Inferior parietal cortex (tissue), 1 donor: ENCODE data around the gene POC1B.

Source experiments
- DNase-seq: peaks from one replicate; pipeline ENCODE4 v3.0.0-alpha.2; 2016; ENCODE audit errors: extremely low spot score

The POC1B gene

DNA sequence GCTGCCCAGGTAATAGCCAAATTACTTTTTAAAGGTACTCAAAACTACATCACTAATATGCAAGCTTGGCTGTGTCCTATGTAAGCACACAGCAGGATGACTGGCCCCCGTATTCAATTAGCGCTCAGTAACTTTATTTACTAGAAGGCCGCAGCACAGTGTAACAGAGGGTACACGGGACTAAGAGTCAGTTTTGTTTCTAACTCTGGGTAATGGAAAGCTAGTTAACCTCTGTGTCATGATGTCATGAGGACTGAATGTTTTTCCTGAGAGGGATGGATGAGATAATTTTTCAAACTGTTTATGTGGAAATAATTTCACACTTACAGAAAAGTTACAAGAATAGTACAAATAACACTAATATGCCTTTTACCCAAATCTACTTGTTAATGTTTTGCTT, 28.4 kb downstream of the POC1B start:
- no peak for DNase-seq

DNA sequence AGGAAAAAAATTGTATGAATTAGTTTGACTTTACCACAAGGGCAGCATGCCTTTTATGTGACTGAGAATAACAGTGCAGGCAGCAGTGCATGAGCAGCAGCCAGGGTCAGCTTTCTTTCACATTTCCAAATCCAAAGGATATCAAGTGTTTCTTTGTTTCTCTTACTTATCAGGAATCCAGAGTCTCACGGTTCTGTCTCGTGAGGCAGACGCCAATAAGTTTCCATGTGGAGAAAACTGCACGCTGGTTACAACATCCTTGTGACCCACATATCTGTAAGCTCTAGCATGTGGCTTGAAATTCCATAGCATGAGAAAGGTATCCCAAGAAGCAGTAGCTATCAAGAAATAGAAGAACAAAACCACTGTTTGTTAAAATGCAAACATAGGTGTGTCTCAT, 28.8 kb downstream of the POC1B start:
- DNase-seq = no peak

DNA sequence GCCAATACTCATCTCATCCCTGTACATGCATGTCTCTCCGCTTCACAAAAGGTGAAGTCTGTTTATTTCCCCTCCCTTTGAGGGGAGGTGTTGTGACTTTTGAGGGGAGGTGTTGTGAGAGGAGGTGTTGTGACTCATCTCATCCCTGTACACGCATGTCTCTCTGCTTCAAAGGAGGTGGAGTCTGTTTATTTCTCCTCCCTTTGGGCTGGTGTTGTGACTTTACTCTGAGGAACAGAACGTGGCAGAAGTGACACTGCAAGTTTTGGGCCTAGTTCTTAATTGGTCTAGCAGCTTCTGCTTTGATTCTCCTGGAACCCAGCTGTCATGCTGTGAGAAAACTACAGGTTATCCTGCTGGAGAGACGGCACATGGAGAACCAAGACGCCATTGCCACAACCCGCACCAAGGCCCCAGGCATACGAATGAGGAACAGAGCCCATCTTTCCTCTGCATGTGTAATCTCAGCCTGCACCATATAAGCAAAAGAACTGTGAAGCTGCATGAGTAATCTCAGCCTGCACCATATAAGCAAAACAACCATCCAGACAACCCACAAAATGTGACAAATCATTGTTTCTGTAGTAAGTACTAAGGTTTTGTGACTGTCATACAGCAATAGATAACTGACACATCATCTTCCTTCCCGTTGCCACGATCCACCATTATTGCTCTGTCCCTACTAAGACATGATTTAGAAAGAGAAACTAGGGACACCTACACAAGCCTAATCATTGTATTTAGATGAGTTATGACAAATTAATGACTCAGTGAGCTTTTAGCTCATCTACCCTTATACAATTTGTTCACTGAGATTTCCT, 31.2 kb downstream of the POC1B start:
- DNase-seq = no peak

DNA sequence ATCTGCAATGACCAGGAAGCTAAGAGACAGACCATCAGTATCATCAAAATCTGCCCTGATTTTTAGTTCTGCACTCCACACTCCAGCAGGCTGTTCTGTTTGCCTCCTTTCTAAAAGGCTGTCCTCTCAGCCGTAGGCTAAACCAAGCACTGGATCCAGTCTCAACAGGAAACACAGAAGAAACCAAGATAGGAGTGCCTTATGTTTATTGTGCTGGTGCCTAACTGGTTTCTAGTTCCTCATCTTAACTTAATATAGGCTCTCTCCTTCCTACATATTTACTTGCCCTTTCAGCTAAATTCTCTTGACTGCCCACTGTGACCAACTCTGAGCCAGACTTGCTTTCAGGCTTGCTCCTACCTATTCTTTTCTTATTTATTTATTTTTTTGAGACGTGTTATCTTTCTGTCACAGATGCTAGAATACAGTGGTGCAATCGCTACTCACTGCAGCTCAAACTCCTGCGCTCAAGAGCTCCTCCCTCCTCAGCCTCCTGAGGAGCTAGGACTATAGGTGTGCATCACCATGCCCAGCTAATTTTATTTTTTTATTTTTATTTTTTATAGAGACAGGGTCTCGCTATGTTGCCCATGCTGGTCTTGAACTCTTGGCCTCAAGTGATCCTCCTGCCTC, 32.1 kb downstream of the POC1B start:
- no peak for DNase-seq

DNA sequence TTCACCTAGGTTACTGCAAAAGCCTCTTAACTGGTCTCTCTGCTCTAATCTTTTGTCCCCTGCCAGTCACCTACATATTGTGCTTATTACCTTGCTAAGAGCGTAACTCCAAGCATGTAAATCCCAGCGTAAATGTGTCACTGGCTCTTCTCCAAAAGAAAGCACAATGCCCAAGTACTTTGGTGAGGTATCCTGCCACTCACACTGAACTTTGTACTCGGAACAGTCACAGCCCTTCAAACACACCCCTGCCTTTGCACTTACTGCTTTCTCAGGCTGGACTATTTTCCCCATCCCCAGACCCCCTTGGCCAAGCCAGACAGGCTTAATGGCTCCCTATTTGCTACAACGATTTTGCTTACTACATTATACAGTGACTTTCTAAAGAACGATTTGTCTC, 33.0 kb downstream of the POC1B start:
- no peak for DNase-seq

DNA sequence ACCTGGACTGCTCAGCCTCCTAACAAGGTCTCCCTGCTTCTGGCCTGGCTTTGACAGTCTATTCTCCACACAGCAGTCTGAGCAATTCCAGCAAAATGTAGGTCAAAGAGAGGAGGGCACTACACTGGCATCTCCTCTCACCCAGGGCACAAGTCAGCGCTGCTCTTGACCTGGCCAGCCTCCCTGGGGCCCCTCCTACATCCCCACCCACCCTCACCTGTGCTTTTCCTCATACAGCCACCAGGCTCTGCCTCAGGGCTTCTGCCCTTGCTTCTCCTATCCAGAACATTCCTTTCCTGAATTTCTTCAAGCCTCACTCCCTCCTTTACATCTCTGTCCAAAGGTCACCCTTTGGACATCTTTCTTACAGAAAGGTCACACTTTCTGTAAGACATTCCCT, 34.9 kb downstream of the POC1B start:
- DNase-seq = no peak

DNA sequence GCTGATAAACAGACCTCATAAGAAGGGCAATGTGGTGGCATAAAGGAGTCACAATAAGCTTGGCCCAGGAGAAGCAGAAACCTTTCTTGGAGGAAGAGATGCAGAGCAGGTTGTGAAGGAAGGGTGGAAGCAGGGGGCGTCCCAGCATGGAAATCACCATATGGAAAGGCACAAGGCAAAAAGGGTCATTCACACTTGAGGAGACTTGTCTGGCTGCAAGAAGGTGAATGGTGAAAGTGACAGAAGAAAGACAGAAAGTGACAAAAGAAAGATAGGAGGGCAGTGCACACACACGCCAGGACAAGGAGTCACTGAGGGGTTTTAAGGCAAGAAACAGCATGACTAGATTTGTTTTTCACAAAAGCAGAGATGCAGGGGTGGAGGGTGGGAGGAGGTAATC, 39.6 kb downstream of the POC1B start:
- no peak for DNase-seq

DNA sequence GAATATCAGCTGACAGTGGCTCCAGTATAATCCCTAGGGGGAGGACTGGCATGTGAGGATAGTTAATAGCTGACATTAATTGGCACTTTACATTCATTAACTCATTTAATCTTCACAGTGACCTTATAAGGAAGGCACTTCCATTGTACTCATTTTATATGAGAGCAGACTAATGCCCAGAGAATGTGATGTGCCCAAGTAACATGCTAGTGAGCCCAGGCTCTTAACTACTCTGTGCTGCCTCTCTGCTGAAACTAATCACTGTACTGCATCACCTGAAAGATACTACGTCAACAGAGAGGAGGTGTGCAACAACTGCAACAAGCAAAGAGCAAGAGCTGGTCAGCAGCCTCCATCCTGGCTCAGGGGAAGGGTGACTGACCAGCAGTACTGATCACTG, 41.4 kb downstream of the POC1B start:
- no peak for DNase-seq

DNA sequence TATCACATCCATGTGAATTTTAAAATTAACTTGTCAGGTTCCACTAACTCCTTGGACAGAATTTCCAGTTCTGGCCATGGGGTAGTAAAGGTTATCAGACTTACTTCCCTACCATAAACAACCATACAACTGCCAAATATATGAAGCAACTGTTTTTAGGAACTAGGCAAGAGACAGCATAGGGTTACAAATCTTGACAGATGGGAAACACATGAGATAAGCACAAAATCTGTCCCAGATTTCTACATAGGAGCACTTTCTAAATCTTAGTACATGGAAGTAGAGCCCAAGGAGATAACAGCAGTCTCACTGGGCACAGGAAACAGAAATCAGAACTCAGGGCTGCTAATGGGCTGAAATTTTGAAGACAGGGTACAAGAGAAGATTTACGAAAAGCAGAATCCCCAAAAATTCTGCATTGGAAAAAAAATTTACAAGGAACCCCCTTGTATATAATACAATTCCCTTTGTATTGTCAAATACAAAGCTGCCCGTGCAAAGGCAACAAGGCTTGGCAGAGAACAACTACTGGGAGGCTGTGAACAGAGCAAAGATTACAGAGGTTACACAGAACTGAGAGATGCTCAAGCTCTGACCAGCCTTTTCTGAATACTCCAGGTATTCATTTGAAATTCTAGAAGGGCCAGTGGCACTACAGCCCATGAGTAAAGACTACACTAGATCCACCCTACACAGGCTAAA, 44.5 kb downstream of the POC1B start:
- DNase-seq = peak; percentile 71

DNA sequence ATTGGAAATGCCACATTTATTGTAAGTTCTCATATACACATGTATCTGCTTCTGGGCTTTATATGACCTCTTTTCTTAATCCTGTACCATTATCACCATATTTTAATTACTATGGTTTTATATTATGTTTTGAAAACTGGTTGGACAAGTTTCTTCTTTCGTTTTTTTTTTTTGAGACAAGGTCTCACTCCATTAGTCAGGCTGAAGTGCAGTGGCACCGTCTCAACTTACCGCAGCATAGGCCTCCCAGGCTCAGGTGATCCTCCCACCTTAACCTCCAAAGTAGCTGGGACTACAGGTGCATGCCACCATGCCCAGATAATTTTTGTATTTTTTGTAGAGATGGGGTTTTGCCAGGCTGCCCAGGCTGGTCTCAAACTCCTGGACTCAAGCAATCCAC, 45.9 kb downstream of the POC1B start:
- no peak for DNase-seq

DNA sequence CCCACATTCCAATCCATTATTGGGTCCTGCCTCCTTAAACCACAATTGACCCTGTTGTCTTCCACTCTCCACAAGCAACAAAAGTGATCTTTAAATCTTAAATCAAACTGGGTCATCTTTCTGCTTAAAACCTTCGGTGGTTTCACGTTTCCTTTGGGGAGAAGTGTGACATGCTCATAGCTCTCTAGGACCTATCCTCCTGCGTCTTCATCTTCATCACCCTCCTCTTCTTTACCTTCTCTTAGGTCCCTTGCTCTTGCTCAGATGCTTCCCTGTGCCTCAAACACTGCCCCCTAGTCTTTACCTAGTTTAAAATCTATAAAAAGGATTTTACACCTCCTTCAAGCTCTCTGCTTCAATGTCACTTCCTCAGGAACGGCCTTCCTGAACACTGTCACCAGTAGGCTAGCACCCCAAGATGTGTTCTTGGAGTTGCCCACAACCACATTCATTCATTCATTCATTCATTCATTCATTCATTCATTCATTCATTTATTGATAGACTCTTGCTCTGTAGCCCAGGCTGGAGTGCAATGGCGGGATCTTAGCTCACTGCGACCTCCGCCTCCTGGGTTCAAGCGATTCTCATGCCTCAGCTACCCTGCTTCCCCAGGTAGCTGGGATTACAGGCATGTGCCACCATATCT, 48.1 kb downstream of the POC1B start:
- no peak for DNase-seq

DNA sequence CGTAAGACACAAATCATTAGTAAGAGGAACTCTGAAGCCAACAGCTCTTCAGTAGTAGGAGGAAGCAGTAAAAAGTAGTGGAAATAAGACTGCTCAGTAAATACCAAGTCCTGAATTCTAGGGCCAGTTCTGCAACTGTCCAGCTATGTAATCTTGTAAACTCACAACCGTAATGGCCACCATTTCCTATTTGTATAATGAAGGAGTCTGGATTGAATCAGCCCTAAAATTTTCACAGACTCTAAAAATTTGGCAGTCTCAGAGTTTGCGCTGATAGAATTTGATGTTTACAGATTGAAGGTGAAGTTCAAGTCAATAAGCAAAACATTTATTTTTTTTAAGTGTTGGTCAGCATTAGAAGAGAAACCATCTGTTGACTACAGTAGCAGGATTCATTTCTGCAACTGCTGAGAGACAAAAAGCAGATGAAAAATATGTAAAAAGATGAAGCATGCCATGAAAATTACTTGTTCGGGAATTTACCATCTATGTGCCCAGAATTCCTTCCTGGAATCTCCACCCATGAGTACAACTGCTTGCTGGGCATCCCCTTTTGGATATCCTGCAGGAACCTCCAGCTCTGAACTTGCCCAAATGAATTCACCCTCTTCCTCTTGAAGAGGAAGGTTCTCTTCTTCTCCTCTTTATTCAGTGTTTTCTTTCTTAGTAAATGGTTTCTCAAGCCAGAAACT, 48.8 kb downstream of the POC1B start:
- DNase-seq = no peak

DNA sequence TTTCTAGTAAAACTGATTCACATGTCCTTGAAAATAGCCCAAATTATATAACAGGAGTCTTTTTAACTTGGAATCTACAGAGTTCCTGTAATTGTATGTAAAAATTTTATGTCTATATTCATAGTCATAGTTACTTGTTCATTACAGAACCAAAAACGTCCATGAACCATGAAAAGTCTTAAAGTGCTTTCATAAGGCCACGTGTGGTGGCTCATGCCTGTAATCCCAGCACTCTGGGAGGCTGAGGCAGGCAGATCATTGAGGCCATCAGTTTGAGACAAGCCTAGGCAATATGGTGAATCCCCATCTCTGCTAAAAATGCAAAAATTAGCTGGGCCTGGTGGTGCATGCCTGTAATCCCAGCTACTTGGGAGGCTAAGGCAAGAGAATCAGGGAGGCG, 49.6 kb downstream of the POC1B start:
- DNase-seq = no peak

DNA sequence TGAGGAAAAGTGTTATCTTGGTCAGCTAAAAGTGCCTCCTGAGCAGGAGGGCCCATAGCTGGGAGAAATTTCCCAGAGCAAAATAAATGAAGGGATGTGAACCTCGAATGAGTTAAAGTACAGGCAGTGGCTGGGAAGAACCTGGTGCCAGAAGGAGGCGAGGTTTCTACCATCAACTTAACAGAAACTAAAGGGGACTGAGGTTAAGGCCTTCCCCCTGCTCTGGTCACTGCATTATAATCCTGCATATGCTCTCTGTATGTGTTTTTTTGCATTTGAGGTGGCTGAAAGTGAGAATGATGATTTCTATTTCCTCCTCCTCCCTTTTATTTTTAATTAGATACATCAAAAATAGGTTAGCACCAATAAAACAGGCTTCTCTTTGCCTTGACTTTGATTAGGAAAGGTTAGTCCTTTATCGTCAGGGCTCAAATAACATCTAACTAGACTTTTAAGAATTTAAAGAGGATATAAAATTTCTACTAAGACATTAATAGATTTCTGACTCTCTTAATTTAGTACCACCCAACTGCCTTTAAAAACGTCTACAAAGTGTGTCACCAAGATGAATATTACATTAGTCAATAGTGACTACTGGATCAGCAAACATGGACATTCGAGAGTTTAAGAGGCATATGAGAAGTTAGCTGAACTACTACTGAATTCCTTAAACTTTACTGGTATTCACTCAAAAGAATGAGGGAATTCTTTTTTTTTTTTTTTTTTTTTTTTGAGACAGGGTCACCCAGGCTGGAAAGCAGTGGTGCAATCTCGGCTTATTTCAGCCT, 50.5 kb downstream of the POC1B start:
- DNase-seq = no peak

DNA sequence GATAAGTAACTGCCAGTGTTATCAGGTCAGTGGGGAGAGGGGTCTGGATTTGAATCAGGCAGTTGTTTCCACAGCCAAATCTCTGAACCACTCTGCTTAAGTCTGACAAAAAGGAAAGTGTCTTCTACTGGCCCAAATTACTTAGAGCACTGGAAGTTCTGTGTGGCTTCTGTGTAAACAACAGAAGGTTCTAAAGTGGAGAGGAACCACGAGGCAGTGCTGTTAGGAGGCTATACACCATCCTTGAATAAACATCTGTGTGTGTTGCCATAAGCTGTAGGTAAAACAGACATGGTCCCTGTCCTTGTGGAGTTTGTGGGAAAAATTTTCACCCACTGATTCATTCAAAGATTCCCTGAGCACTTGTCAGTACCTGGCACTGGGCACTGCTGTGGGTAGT, 51.2 kb downstream of the POC1B start:
- no peak for DNase-seq

DNA sequence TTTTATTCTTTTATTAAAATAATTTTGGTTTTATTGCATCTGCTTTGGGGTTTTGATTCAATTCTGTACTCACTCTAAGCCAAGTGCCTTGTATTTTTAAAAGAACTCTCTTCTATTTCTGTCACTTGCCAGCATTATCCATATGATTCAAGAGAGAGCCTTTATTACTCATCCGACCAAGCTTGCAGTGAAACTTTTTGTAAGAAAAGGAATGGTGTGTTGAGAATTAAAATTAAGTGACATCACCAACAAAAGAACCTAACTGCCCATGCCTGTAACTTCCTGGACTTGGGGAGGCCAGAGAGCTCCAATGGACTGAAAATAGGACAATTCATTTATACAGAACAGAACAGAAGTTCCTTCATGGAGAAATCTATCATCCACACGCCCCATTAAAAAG, 53.3 kb downstream of the POC1B start:
- DNase-seq = no peak

DNA sequence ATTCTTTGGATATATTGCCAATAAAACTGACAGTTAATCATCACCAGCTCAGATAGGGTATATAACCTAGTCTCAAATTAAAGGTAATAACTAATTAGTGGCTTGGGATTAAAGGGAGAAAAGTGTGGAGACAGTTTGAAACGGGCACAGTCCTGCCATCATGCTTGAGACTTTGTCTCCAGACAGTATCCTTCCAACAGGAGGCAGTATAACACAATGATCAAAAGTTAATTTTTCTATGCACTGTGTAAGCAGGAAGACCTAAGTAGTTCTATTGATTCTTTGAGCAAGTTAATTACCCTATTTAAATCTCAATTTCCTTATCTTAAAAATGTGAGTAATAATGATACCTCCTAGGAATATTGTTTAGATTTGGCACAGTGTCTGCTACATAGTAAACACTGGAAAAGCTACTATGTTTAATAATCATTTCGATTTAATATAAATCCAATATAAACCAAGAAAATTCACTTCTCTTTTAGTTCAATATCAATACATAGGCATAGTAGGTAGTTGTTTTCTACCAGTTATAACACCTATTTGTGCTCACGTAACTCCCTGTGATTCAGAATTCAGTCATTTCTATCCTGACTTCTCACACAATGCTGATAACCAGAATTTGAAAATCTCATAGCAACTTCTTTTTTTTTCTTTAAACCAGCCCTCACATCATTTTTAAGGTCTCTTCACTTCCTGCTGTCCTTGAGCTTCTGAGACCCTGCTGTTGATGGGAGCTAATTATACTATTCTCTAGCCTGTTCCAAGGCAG, 54.9 kb downstream of the POC1B start:
- DNase-seq = peak; percentile 91

DNA sequence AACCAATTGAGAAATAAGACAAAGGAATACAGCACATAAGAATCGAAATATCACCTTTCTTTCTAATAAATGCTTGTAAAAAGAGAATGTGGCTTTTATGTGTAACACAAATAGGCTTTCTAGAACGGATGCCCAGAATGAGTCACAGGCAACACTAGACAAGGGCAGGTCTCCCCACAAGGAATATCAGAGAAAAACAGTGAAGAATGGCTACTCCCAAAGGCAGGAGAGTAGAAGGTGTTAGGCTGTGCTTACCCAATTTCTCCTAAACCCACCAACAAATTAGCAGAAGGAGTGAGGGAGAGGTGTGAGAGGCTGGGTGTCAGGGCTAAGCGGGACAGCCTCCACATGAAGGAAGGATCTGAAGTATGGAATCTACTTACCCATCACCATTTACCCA, 56.5 kb downstream of the POC1B start:
- DNase-seq = no peak

DNA sequence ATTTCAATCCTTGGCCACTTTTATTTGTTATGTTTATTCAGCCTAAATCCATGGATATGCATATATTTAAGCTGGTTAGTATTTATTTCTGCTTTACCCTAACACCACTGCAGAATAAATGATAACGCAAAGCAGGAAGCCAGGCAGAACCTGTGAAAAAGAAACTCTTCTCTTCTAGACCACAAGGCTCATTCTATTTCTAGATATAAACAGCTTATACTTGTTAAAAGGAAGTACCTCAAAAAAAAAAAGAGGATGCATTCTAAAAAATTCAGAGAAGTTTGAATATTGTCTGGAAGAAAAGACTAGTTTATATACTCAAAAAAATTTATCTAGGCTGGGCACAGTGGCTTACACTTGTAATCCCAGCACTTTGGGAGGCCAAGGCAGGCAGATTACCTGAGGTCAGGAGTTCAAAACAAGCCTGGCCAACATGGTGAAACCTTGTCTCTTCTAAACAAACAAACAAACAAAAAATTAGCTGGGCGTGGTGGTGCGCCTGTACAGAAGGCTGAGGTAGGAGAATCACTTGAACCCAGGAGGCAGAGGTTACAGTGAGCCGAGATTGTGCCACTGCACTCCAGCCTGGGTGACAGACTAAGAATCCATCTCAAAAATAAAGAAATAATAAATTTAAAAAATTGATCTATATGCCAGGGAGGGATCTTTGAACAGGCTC, 57.1 kb downstream of the POC1B start:
- no peak for DNase-seq

DNA sequence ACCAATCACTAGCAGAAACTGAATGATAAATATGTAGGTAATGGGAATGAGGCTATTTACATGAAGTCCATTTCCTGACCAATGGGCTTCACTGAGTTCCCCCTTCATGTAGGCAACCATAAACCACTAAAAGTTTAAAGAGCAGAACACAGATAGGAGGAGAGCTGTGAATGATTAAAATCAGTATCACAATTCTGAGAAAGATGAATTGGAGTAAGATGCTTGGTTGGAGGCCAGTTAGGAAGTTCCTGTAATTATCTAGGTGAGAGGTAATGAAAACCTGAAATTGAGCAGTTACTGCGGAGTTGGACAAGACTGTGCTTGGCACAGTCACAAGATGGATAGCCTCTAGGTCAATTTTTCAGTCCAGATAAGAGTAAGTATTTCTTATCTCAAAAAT, 57.8 kb downstream of the POC1B start:
- DNase-seq = no peak
